ENCODE measurements around the gene PCDHGA7. TPM values are rescaled to one million over a fixed set of nuclear protein-coding genes. Genes with fewer than 3 reads are reported as not detected.
"Not testable (repeated sequence)": the region's sequence is repeated elsewhere in the genome, so short reads cannot be mapped to it uniquely, and the experiment has no call there.

PCDHGA7 gene
- polyA plus RNA-seq, 1 donor = 0.69 TPM

- DNase-seq = no peak
- 59% methylated on average over 3 of the region's 46 CpGs for WGBS (ENCODE audit: insufficient coverage, low lambda C conversion rate)
- no peaks in the 10 kb centered on the region for H3K36me3 ChIP-seq (ENCODE audit: control insufficient read depth, insufficient read depth, low read length)
- H3K9me3 ChIP-seq (ENCODE audit: control insufficient read depth, low read depth, low read length) = peaks cover 37% of the 10 kb centered on the region
- peaks cover 52% of the 10 kb centered on the region for H3K27me3 ChIP-seq (ENCODE audit: control insufficient read depth, insufficient read depth, low read length)
- H3K4me3 ChIP-seq (ENCODE audit: low read length) = no peak overlapping the region
- no peaks in the 10 kb centered on the region for H3K4me1 ChIP-seq (ENCODE audit: control insufficient read depth, insufficient read depth, low read length)
- H3K27ac ChIP-seq (ENCODE audit: low read length) = no peak overlapping the region
These were observed 16.3 kb upstream of the PCDHGA7 start for GRCh38 chr5:141366016-141366896.

- Histone ChIP-seq H3K9me3 (ENCODE audit: control insufficient read depth, low read depth, low read length) (peaks cover 40% of the 10 kb centered on the region), H3K27me3 (ENCODE audit: control insufficient read depth, insufficient read depth, low read length) (peaks cover 59% of the 10 kb centered on the region), H3K4me1 (ENCODE audit: control insufficient read depth, insufficient read depth, low read length) (no peaks in the 10 kb centered on the region), H3K27ac (ENCODE audit: low read length) (no peak within 1 kb of the TSS), H3K4me3 (ENCODE audit: low read length) (no peak within 1 kb of the TSS), H3K36me3 (ENCODE audit: control insufficient read depth, insufficient read depth, low read length) (no peaks in the 10 kb centered on the region)
- DNase-seq = no peak
- WGBS (ENCODE audit: insufficient coverage, low lambda C conversion rate) = 50% methylated on average over 1 of the region's 32 CpGs
These were observed 12.3 kb upstream of the PCDHGA7 start, which contains the start of gene PCDHGB3 for GRCh38 chr5:141369994-141370848. PCDHGB3 (plus strand) TSS chr5:141370242; CDS start chr5:141370395, 153 bp downstream.

GRCh38 chr5:141371572-141372475 lies 10.7 kb upstream of the PCDHGA7 start:
- Histone ChIP-seq H3K27ac (ENCODE audit: low read length) (no peak overlapping the region), H3K9me3 (ENCODE audit: control insufficient read depth, low read depth, low read length) (peaks cover 37% of the 10 kb centered on the region), H3K36me3 (ENCODE audit: control insufficient read depth, insufficient read depth, low read length) (no peaks in the 10 kb centered on the region), H3K4me1 (ENCODE audit: control insufficient read depth, insufficient read depth, low read length) (no peaks in the 10 kb centered on the region), H3K4me3 (ENCODE audit: low read length) (no peak overlapping the region), H3K27me3 (ENCODE audit: control insufficient read depth, insufficient read depth, low read length) (peaks cover 45% of the 10 kb centered on the region)
- DNase-seq = no peak
- no CpG with 5 or more reads among the region's 69 CpGs for WGBS (ENCODE audit: insufficient coverage, low lambda C conversion rate)

- H3K4me1 ChIP-seq (ENCODE audit: control insufficient read depth, insufficient read depth, low read length) = no peaks in the 10 kb centered on the region
- WGBS (ENCODE audit: insufficient coverage, low lambda C conversion rate) = no CpG with 5 or more reads among the region's 27 CpGs
- no peaks in the 10 kb centered on the region for H3K36me3 ChIP-seq (ENCODE audit: control insufficient read depth, insufficient read depth, low read length)
- peaks cover 34% of the 10 kb centered on the region for H3K9me3 ChIP-seq (ENCODE audit: control insufficient read depth, low read depth, low read length)
- DNase-seq = no peak
- peaks cover 45% of the 10 kb centered on the region for H3K27me3 ChIP-seq (ENCODE audit: control insufficient read depth, insufficient read depth, low read length)
- H3K27ac ChIP-seq (ENCODE audit: low read length) = no peak within 1 kb of the TSS
- peak within 1 kb of the TSS; percentile 13 for H3K4me3 ChIP-seq (ENCODE audit: low read length)
These were observed 8.7 kb upstream of the PCDHGA7 start, which contains the start of gene PCDHGA6 for GRCh38 chr5:141373673-141374317. PCDHGA6 (plus strand) TSS chr5:141373891; CDS start chr5:141374084, 193 bp downstream.

- Histone ChIP-seq H3K36me3 (ENCODE audit: control insufficient read depth, insufficient read depth, low read length) (no peaks in the 10 kb centered on the region), H3K4me1 (ENCODE audit: control insufficient read depth, insufficient read depth, low read length) (no peaks in the 10 kb centered on the region), H3K9me3 (ENCODE audit: control insufficient read depth, low read depth, low read length) (peaks cover 34% of the 10 kb centered on the region), H3K4me3 (ENCODE audit: low read length) (no peak overlapping the region), H3K27ac (ENCODE audit: low read length) (no peak overlapping the region), H3K27me3 (ENCODE audit: control insufficient read depth, insufficient read depth, low read length) (peaks cover 45% of the 10 kb centered on the region)
- DNase-seq = no peak
- WGBS (ENCODE audit: insufficient coverage, low lambda C conversion rate) = no CpG with 5 or more reads among the region's 14 CpGs
These were observed 7.9 kb upstream of the PCDHGA7 start for GRCh38 chr5:141374627-141375026.

GRCh38 chr5:141375444-141376155 lies 6.9 kb upstream of the PCDHGA7 start:
- H3K36me3 ChIP-seq (ENCODE audit: control insufficient read depth, insufficient read depth, low read length); H3K4me1 ChIP-seq (ENCODE audit: control insufficient read depth, insufficient read depth, low read length); H3K27ac ChIP-seq (ENCODE audit: low read length); DNase-seq; H3K4me3 ChIP-seq (ENCODE audit: low read length): not testable (repeated sequence)
- Histone ChIP-seq H3K27me3 (ENCODE audit: control insufficient read depth, insufficient read depth, low read length) (peaks cover 39% of the 10 kb centered on the region), H3K9me3 (ENCODE audit: control insufficient read depth, low read depth, low read length) (peaks cover 34% of the 10 kb centered on the region)
- WGBS (ENCODE audit: insufficient coverage, low lambda C conversion rate) = no CpG with 5 or more reads among the region's 48 CpGs

- no peaks in the 10 kb centered on the region for H3K4me1 ChIP-seq (ENCODE audit: control insufficient read depth, insufficient read depth, low read length)
- H3K27ac ChIP-seq (ENCODE audit: low read length) = no peak overlapping the region
- H3K4me3 ChIP-seq (ENCODE audit: low read length) = no peak overlapping the region
- H3K36me3 ChIP-seq (ENCODE audit: control insufficient read depth, insufficient read depth, low read length) = no peaks in the 10 kb centered on the region
- peaks cover 30% of the 10 kb centered on the region for H3K9me3 ChIP-seq (ENCODE audit: control insufficient read depth, low read depth, low read length)
- DNase-seq = no peak
- WGBS (ENCODE audit: insufficient coverage, low lambda C conversion rate) = no CpG with 5 or more reads among the region's 21 CpGs
- peaks cover 27% of the 10 kb centered on the region for H3K27me3 ChIP-seq (ENCODE audit: control insufficient read depth, insufficient read depth, low read length)
These were observed 803 bp downstream of the PCDHGA7 start for GRCh38 chr5:141383345-141383744.

GRCh38 chr5:141384471-141385267 lies 2.1 kb downstream of the PCDHGA7 start:
- WGBS (ENCODE audit: insufficient coverage, low lambda C conversion rate) = no CpG with 5 or more reads among the region's 43 CpGs
- no peaks in the 10 kb centered on the region for H3K36me3 ChIP-seq (ENCODE audit: control insufficient read depth, insufficient read depth, low read length)
- no peaks in the 10 kb centered on the region for H3K4me1 ChIP-seq (ENCODE audit: control insufficient read depth, insufficient read depth, low read length)
- H3K27ac ChIP-seq (ENCODE audit: low read length) = no peak overlapping the region
- no peak for DNase-seq
- H3K27me3 ChIP-seq (ENCODE audit: control insufficient read depth, insufficient read depth, low read length) = peaks cover 38% of the 10 kb centered on the region
- H3K9me3 ChIP-seq (ENCODE audit: control insufficient read depth, low read depth, low read length) = peaks cover 41% of the 10 kb centered on the region
- H3K4me3 ChIP-seq (ENCODE audit: low read length) = no peak overlapping the region
